ENCODE results near the gene A4GALT. TPM values are rescaled to one million over a fixed set of nuclear protein-coding genes. Genes with fewer than 3 reads are reported as not detected.

A4GALT gene
- total RNA-seq, 1 experiment from 2014 or later: 1.8 TPM

DNA sequence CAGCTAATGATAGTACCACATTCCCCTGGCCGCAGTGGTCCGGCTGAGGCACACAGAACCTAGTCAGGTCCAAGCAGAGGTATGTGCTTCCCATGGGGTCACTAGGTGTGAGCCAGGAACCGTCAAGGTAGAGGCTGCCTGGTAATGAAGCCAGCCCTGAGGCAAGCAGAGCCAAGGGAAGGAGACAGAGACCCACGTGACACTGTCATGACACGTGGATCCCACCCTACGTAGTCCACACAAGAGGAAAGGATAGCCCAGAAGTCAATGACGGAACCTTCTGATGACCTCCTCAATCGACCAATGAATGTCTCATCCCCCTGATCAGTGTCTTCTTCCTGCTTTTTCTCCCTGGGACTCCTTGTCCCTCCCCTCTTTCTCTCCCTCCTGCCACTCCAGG lies 19.0 kb downstream of the A4GALT start:
- DNase-seq (ENCODE audit: low spot score): no peak

DNA sequence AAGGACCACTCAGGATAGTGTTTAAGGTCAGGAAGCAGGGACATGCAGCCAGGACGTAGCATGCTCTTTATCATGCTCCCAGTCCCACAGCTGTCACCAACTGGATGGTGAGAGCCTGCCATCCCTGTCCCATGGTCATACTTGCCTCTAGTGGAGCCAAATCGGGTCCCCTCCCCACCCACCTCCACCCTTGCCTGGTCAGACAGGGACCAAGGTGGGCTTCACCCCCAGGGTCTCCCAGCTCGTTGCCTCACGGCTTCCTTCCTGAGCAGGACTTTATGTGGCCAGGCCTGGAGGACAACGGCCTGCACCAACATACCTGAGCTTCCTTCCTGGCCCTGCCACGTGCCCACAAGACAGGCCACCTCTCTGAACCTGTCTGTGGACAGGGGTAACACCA lies 19.8 kb downstream of the A4GALT start:
- no peak for DNase-seq (ENCODE audit: low spot score)

DNA sequence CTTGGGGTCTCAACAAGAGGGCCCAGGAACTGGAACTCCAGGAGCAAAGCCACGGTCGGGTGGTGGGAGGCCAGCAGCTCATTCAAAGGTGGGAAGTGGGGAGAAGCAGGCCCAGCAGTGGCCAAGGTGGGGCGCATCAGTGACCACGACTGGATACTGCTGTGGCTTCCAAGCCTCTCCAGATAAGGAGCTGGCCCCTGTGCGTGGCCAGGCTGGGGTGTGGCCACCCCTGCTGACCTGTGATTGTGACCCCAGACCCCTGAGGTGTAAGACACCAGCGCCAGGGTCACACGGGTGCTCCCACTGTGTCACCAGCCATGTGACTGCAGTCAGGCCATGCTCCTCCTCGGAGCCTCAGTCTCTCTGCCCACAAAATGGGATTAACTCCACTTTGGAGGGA lies 20.3 kb downstream of the A4GALT start:
- DNase-seq (ENCODE audit: low spot score): no peak

DNA sequence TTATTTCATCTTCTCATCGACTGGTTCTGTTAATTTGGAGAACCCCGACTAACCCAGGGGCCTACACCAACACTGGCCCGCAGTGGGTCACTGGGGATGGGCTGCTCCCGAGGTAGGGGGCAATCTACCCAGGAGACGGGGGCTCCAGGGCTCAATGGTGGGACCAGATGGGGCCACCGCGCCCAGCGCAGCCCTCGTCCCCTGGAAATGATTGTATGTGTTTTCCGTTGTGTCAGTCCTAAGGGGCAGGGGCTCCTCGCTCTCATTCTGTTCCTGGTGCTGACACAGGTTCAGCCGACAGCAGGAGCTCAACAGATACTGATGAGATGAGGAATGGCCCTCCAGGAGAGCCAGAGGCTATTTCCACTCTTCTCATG lies 20.7 kb downstream of the A4GALT start:
- DNase-seq (ENCODE audit: low spot score): no peak

DNA sequence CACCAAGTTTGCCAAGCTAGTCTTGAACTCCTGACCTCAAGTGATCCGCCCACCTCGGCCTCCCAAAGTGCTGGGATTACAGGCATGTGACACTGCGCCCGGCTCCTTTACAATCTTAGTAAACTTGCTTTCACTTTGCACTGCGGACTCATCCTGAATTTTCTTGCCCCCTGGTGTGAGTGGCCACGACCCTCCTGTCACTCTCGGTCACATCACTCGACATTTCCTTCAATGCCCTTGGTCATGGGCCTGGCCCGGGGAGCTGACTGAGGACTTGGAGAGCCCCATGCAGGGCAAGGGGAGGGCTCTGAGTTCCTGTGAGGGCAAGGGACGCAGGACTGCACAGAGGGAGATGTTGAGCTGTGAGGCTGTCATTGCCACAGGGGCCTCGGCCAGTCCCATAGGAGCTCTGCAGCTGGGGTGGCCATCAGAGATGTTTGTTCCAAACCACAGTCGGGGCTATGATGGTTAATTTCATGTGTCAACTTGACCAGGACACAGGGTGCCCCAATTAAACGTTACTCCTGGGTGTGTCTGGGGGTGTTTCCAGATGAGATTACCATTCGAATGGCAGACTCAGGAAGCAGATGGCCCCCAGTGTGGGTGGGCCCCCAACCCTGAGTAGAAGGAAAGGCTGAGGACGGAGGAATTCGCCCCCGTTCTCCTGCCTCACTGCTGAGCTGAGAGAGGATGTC lies 21.2 kb downstream of the A4GALT start:
- DNase-seq (ENCODE audit: low spot score): no peak

DNA sequence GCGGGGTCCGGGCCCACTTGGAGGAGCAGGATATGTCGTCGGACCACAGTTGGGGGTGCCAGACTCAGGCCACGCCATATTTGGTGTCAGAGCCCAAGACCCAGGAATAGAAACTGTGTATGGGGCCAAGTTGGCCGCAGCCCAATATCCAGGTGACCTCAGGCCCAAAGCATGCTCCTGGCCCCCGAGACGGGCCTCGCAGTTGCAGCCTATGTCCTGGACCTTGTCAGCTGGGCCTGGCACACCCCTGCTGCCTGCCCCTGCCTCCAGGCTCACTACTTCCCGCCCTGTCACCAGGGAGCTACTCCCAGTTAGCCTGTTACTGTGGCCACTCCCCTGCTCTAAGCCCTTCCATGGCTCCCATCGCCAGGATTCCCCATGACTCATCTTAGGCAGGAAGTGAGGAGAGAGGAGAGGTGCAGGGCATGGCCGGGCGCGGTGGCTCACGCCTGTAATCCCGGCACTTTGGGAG lies 23.1 kb downstream of the A4GALT start:
- DNase-seq (ENCODE audit: low spot score): peak; percentile 84

DNA sequence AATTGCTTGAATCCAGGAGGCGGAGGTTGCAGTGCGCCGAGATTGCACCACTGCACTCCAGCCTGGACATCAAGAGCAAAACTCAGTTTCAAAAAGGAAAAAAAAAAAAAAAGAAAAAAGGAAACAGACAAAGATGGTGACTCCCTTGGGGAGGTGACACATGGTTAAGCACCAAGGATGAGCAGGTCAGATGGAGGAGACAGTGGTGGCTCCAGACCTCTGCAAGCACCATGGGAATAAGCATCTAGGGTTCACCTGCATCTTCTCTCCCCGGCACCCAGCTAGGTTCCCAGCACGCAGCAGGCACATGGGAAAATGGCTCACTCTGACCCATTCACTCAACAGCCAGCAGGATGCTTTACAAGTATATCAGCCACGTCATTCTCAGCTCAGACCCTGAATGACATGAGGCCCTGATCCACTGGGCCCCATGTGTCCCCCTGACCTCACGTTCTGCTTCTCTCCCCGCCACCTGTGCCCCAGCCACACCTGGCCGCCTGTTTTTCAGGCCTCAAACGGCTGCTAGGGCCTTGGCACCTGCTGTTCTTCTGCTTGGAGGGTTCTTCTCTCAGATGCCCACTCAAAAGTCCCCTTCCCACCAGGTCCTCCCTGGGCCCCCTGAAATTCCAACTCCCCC lies 24.2 kb downstream of the A4GALT start:
- DNase-seq (ENCODE audit: low spot score): no peak

DNA sequence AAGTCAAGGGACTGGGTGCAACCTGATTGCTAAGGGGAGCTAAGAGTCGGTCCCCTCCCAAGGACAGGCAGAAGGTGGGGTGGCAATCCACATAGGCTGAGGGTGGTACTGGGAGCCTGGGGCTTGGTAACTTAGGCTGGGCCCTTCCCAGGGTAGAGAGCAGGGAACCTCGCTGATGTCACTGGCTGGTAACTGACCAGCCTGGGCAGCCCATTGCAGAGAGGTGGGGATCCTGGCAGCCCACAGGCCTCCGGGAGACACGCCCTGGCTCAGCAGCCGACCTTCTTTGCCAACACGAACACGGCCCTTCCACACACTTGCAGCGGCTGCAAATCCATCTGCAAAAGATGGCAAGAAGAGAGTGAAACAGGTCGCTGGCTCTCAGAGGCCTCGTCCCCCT lies 25.4 kb downstream of the A4GALT start:
- DNase-seq (ENCODE audit: low spot score): no peak

DNA sequence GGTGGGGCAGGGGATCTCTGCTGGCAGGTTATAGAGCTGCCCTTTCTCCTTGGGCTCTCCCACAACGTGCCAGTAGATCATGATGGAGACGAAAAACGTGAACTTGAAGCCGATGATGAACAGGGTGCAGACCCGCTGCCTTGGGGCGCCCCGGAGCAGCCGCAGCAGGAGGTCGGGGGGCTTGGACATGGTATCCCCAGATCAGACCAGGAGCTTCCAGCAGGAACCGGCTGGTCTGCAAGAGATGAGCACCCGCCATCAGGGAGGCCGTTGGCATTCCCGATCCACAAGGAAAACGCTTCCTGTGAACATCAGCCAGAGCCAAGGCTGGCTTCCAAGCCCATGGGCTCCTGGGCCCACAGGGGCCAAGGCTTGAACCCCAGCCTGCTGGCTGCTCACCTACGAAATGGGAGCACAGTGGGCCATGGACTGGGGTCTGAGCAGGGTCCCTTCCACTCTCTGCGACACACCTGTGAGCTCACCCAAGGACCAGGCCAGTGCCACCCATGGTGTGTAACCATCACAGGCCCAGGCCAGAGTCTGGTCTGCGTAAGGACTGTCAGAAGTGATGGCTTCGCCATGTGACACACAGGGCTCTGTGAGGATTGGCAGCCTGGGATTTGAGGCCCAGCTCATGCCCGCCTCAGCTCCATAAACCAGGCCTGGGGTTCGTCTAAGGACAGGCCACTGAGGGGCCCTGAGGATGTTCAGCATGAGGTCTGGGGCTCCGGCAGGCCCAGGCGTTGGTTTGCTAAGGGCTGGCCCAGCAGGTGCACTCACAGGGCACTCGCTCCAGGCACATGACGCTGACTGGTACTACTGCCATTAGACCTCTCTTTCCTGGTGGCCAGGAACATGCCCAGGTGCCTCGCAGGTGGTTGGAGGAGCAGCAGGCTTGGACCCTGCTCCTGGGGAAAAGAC lies 26.6 kb downstream of the A4GALT start:
- DNase-seq (ENCODE audit: low spot score): no peak

DNA sequence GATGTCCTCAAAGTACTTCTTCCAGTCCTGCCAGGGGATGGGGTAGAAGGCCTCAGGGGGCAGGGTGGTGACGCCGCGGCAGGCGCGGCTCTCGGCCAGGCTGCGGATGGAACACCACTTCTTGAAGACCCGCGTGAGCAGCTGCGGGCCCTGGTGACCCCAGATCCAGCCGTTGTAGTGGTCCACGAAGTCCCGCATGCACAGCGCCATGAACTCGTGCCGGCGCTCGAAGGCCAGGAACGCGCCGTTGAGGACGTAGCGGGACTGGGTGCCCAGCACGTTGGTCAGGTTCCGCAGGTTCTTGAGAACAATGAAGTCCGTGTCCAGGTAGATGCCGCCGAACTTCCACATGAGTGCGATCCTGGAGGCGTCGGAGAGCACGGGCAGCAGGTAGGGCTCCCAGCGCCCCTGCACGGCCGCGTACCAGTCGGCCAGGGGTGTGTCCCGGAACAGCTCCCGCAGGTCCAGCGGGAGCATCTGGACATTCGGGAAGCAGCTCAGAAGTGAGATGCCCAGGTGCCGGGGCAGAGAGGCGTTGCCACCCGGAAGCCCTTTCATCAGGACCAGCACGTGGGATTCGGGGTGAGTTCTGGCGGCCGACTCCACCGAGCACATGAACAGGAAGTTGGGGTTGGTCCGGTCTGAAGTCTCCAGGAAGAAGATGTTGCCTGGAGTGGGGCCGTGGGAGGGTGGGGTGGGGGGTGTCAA lies 27.5 kb downstream of the A4GALT start:
- DNase-seq (ENCODE audit: low spot score): no peak

DNA sequence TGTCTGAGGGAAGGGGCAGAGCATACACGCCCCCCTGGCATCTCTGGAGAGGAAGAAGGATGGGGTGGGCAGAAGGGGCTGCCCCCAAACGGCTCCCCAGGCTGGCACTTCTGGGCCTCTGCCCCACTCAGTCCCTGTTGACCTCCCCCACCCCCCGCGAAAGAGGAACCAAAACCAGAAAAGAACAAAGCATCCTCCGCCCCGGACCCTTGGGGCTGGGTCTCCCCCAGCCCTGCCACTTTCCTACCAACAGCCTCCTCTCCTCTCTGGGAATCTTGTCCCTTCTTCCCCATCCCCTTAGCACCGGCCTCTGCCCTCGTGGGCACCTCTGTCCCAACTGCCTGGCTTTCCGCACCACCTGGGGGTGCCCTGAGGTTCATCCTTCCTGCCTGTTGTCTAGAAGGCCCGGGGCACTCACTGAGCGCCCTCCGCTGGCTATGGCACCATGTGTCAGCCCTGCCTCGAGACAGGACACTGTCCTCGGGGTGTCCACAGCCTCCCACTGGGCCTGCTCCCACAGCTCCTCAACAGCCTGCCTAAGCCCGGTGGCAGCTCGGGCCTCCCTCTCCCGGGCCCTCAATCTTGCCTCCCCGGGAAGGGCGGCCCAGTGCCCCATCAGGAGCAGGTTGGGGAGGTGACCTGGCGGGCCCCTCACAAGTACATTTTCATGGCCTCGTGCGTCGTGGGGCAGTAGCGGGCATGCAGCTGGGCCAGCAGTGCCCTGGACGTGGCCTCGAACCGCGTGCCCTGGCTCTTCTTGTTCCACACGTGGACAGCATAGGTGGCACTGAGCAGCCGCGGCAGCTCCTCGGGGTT lies 28.2 kb downstream of the A4GALT start:
- no peak for DNase-seq (ENCODE audit: low spot score)

DNA sequence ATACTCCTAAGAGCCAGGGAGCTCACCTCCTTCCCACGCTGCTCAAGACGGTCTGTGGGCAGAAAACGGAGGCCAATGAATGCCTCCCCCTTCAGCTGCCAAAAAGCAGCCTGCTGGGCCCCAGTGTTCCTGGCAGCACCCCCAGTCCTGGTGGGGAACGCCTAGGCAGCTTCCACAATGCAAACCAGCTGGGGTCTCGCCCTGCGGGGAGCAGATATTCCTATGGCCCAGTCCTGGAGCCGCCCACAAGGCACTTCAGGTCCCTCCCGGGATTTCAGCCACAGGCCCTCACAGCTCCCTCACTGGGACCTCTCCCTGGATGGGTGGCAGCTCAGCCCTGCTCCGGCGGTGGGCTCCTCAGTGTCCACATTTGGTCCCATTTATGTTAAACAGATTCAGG lies 29.2 kb downstream of the A4GALT start:
- DNase-seq (ENCODE audit: low spot score): no peak

DNA sequence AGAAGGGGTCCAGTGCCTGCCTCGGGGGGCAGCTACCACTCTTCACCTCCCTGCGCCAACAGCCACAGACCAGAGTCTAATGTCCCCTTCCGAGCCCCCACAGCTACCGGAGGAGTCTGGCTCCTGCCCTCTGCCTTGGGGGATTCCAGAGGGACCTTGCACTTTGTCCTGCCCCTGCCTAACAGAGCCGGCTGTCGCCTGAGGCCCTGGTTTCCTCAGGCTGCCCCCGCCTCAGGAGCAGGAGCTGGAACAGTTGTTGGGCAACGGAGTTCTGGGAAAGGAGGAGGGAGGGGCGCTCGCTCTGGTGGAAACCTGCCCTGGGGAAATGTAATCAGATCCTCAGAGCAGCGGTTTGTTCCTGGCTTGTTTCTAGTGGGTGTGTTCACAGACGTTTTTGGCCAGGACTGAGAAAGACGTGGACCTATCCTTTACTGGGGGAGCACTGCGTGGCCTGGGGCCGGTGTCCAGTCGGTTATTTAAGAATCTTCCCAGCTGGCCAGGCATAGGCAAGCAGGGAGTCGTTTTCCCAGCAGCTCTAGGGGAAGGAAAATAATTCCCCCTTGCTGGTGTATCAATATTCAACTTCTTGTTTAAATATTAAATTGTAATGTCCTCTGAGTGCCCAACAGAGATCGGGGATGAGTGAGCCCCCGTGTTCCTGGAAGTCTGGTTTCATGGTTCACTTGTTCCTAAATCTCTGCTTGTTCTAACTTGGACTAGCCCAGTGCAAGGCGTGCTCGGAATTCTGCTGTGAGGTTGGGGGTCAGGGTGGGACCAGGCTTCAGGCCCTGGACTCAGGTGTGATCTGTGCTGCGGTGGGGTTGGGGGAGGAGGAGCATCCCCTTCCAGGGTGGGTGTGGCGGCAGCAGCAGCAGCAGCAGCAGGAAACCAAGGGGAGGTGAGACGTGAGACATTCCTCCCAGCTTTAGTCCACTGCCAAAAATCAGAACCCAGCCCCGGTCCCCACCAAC lies 32.1 kb downstream of the A4GALT start:
- peak; percentile 60 for DNase-seq (ENCODE audit: low spot score)

DNA sequence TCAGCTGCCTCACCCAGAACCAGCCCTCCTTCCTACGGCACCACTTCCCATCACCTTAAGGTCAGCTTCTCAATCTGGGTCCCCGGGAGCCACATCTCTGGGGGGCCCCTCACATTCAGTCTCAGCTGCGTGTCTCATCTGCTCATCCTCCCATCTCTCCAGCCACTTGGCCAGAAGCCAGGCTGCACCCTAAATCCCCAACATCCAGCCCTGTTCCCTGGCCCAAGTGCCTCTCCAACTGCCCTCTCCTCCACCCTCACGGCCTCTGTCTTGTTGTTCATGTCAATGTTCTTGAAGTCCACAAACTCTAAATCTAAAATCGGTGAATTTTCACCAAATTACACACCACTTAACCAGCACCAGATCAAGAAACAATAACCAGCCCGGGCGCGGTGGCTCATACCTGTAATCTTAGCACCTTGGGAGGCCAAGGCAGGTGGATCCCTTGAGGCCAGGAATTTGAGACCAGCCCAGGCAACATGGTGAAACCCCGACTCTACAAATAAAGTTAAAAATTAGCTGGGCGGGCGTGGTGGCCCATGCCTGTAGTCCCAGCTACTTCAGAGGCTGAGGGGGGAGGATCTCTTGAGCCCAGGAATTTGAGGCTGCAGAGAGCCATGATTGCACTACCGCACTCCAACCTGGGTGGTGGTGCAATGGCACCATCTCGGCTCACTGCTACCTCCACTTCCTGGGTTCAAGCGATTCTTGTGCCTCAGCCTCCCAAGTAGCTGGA lies 33.7 kb downstream of the A4GALT start:
- DNase-seq (ENCODE audit: low spot score): no peak

DNA sequence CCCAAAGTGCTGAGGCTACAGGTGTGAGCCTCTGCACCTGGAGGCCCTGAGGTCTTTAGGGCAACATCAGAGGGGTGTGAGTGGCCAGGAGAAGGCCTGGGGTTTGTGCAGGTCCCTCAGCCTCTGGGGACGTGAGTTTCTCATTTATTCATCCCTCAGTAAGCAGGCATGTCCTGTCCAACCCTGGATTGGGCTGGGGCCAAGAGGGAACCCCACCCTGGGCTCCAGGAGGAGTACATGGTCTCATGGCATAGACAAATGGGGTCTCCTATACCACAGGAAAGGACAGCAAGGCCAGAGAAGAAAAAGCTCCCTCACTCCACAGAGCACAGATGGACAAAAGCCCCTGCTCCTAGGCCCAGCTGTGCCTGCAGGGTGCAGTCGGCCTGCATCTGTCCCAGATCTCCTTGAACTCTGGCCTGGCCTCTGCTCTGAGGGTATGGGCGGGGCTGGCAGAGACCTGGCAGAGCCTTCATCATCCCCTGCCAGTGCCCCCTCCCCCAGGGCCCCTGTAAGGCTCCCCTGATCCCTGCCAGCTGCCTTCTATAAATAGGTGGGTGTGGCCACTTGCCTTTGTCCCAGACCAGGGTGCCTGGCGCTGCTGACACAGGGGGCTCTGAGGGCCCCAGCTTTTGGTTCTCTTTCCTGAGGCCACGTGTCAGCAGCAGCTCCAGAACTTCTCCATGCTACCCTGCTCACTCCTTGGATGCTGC lies 34.6 kb downstream of the A4GALT start:
- no peak for DNase-seq (ENCODE audit: low spot score)

DNA sequence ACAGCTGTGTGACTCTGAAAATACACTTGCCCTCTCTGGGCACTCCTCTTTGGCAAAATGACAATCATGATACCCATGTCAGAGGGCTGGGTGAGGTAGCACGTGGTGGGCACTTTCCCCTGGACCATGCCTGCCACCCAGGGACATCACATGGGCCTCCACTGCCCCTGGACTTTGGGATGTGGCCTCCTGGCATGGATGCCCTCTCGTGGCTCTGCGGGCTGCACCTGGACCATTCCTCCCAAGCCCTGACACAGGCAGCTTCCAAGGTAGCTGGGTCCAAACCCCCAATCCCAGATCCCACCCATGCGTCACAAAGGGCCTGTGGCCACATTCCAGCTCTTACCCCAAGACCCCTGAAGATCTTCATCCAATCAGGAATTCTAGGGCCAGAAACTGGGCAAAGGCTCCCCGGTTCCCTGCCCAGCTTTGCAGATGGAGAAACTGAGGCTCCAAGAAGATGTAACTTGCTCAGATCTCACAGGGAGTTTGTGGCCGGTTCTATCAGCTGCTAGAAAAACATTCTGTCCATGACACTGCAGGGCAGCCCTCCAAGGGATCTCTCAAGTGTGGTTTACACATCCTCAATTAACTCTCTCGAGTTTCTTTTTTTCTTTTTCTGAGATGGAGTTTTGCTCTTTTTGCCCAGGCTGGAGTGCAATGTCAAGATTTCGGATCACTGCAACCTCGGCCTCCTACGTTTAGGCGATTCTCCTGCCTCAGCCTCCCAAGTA lies 36.0 kb downstream of the A4GALT start:
- no peak for DNase-seq (ENCODE audit: low spot score)

DNA sequence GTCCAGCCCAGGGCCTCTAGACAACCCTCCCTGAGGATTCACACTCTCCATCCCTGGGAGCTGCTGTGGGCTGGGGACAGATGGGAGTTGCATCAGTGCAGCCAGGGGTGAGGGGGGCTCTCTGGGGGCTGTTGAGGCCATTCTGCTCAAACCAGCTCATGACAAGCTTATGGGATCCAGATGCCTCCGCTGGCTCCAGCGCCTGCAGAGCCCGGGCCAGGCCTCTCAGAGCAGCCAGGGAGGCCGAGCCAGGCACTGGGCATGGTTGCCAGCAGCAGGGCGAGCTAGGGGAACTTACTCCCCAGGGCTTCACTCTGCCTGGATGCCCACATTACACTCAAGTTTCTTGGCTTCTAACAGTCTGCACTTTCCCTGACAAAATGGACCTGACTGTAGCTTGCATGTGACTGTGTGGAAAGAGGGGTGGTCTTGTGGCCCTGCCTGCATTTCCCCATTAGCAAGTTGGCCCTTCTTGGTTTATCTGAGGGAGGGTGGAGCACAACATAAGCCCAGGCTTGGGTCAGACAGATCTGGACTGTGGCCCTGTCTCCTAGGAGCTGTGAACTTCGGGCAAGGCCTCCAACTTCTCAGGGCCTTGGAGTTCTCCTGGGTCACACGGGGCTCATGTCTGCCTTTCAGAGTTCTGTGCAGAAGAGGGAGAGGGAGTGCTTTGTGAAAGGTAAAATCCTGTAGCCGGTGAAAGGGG lies 36.9 kb downstream of the A4GALT start:
- no peak for DNase-seq (ENCODE audit: low spot score)

Data from A172 (cell line).